Liver (tissue), 9 donors: ENCODE measurements around the gene PPP2R2D. TPM values are rescaled to one million over a fixed set of nuclear protein-coding genes. Genes with fewer than 3 reads are reported as not detected.

ENCODE experiments used
- DNase-seq: peaks from one replicate; pipeline ENCODE4 v3.0.0-alpha.2; 2017; ENCODE audit warnings: low spot score
- H3K27ac ChIP-seq, 2 donors: one replicate each; pipeline ENCODE4 v1.7.0; 2013; ENCODE audit warnings: inconsistent platforms in 2 of 2, low read length in 2 of 2, control low read depth in 1 of 2, low read depth in 1 of 2, mild to moderate bottlenecking in 1 of 2
- H3K27me3 ChIP-seq, 4 donors: one replicate each; pipeline versions ENCODE4 v1.6.1 to v1.7.0; 2013; ENCODE audit warnings: low read length in 3 of 4, inconsistent platforms in 1 of 4, mild to moderate bottlenecking in 1 of 4, moderate library complexity in 1 of 4; ENCODE audit not compliant: control insufficient read depth in 4 of 4, insufficient read depth in 4 of 4
- H3K36me3 ChIP-seq, 4 donors: one replicate each; pipeline versions ENCODE4 v1.6.1 to v1.7.0; 2013; ENCODE audit warnings: low read length in 3 of 4, mild to moderate bottlenecking in 3 of 4, low read depth in 1 of 4, moderate library complexity in 1 of 4; ENCODE audit not compliant: control insufficient read depth in 4 of 4, insufficient read depth in 3 of 4
- H3K4me1 ChIP-seq, 4 donors: one replicate each; pipeline versions ENCODE4 v1.6.1 to v1.7.0; 2013; ENCODE audit warnings: low read length in 3 of 4, mild to moderate bottlenecking in 3 of 4, moderate library complexity in 1 of 4; ENCODE audit not compliant: control insufficient read depth in 4 of 4, insufficient read depth in 4 of 4
- H3K4me3 ChIP-seq, 3 donors: one replicate each; pipeline versions ENCODE4 v1.6.1 to v1.7.0; 2013; ENCODE audit warnings: low read length in 3 of 3, control low read depth in 1 of 3, low read depth in 1 of 3, mild to moderate bottlenecking in 1 of 3
- H3K9ac ChIP-seq, 2 donors: one replicate each; pipeline ENCODE4 v1.7.0; 2013; ENCODE audit warnings: low read length in 2 of 2, mild to moderate bottlenecking in 2 of 2, moderate library complexity in 2 of 2, control low read depth in 1 of 2, low read depth in 1 of 2
- H3K9me3 ChIP-seq, 4 donors: one replicate each; pipeline versions ENCODE4 v1.6.1 to v1.7.0; 2013; ENCODE audit warnings: low read length in 3 of 4; ENCODE audit not compliant: control insufficient read depth in 4 of 4
- CTCF ChIP-seq: fragments of 150-350 bp; IDR thresholded peaks from 2 replicates; pipeline ENCODE4 v1.5.1; 2017; ENCODE audit warnings: improper control_type of control experiment, low read depth, low read length; ENCODE audit not compliant: missing input control
- EGR1 ChIP-seq, 2 donors: IDR thresholded peaks; 2 replicates each; pipeline ENCODE4 v1.6.1; 2016 to 2018; ENCODE audit warnings: antibody characterized with exemption in 2 of 2, low read depth in 2 of 2
- FOXA1 ChIP-seq: IDR thresholded peaks from 2 replicates; pipeline ENCODE4 v1.6.1; 2016; ENCODE audit warnings: antibody characterized with exemption
- FOXA2 ChIP-seq: IDR thresholded peaks from 2 replicates; pipeline ENCODE4 v1.6.1; 2016; ENCODE audit warnings: antibody characterized with exemption
- GABPA ChIP-seq, 2 donors: IDR thresholded peaks in 1 of 2; conservative IDR thresholded peaks in 1 of 2; 2 replicates each; pipeline ENCODE4 v1.6.1; 2016; ENCODE audit warnings: antibody characterized with exemption in 2 of 2, mild to moderate bottlenecking in 1 of 2, moderate library complexity in 1 of 2
- HNF4A ChIP-seq, 2 donors: conservative IDR thresholded peaks; 2 replicates each; pipeline ENCODE4 v1.6.1; 2016; ENCODE audit warnings: antibody characterized with exemption in 2 of 2, mild to moderate bottlenecking in 2 of 2
- NR2F2 ChIP-seq: IDR thresholded peaks from 2 replicates; pipeline ENCODE4 v1.6.1; 2016; ENCODE audit warnings: antibody characterized with exemption
- RAD21 ChIP-seq, 2 donors: IDR thresholded peaks; 2 replicates each; pipeline ENCODE4 v1.6.1; 2016; ENCODE audit warnings: antibody characterized with exemption in 2 of 2, mild to moderate bottlenecking in 2 of 2
- REST ChIP-seq: IDR thresholded peaks from 2 replicates; pipeline ENCODE4 v1.6.1; 2016; ENCODE audit warnings: antibody characterized with exemption, mild to moderate bottlenecking
- RXRA ChIP-seq, 2 donors: IDR thresholded peaks; 2 replicates each; pipeline ENCODE4 v1.6.1; 2017 to 2018; ENCODE audit warnings: antibody characterized with exemption in 2 of 2, mild to moderate bottlenecking in 1 of 2
- YY1 ChIP-seq: IDR thresholded peaks from 2 replicates; pipeline ENCODE4 v1.6.1; 2016; ENCODE audit warnings: antibody characterized with exemption, mild to moderate bottlenecking
- ZBTB33 ChIP-seq: IDR thresholded peaks from 2 replicates; pipeline ENCODE4 v1.6.1; 2016; ENCODE audit warnings: antibody characterized with exemption
- WGBS: extraction: QIAGEN DNeasy Blood & Tissue Kit; methylation state at CpG from one replicate; pipeline ENCODE4 v1.1.7; 2013; 5-methylcytosine and 5-hydroxymethylcytosine counted together
- polyA plus RNA-seq, 2 donors: library from polyadenylated mRNA; stranded (reverse) in 1 of 2; unstranded in 1 of 2; fragments of 200-250 nt in 1 of 2; fragments of >200 nt in 1 of 2; fragmentation: Nextera tagmentation in 1 of 2; extraction: Ambion mirVana in 1 of 2; gene quantifications; one replicate each; pipeline versions ENCODE4 v1.2.1 to v1.2.3, GENCODE V29; 2013 to 2015
- total RNA-seq, 2 donors: library from RNA; depleted of rRNA; stranded (reverse); fragments of >200 nt; gene quantifications; one replicate each; pipeline ENCODE4 v1.2.3, GENCODE V29; 2014
- TF ChIP-seq, protein P1 (sequence below): IDR thresholded peaks from 2 replicates; pipeline ENCODE4 v1.6.1; 2016; ENCODE audit warnings: antibody characterized with exemption
- donor health status: healthy.
- donor health status: healthy.
- donor health status: healthy.
- donor health status: healthy.
- donor health status: healthy.

PPP2R2D gene
- total and polyA plus RNA-seq, 4 donors: 5.9 to 20.5 (median 14.3) TPM

- Histone ChIP-seq H3K9ac (no peak overlapping the region), H3K36me3 (peaks cover 0 to 1% (median 0%) of the 10 kb centered on the region in 4 donors), H3K4me1 (peaks cover 6 to 38% (median 24%) of the 10 kb centered on the region in 4 donors), H3K27ac (peak overlapping the region in 1 of 2 donors; percentile 88), H3K4me3 (no peak overlapping the region), H3K27me3 (no peaks in the 10 kb centered on the region), H3K9me3 (no peaks in the 10 kb centered on the region)
- no peak for DNase-seq
- WGBS: 82% methylated on average over 6 of the region's 6 CpGs
- TF ChIP-seq REST (no peak), GABPA (IDR thresholded peaks at IDR 0.05 in 1 of 2, conservative IDR thresholded peaks at IDR 0.05 in 1 of 2) (no peak), FOXA2 (no peak), NR2F2 (no peak), YY1 (no peak), HNF4A (conservative IDR thresholded peaks at IDR 0.05) (no peak), ZBTB33 (no peak), RXRA (IDR thresholded peaks at IDR 0.05) (no peak), FOXA1 (no peak), EGR1 (IDR thresholded peaks at IDR 0.05; ENCODE audit: low read depth in 2 of 2) (no peak), CTCF (no peak)
- TF ChIP-seq, protein P1, sequence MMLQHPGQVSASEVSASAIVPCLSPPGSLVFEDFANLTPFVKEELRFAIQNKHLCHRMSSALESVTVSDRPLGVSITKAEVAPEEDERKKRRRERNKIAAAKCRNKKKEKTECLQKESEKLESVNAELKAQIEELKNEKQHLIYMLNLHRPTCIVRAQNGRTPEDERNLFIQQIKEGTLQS: no peak
Measured at GRCh38 chr10:131978851-131979250, 78.0 kb downstream of the PPP2R2D start.

- Histone ChIP-seq H3K36me3 (no peaks in the 10 kb centered on the region), H3K4me3 (peak overlapping the region in 1 of 3 donors; percentile 92), H3K27ac (peak overlapping the region; percentile 68 to 88), H3K9ac (no peak overlapping the region), H3K9me3 (no peaks in the 10 kb centered on the region), H3K27me3 (no peaks in the 10 kb centered on the region), H3K4me1 (peaks cover 6 to 38% (median 24%) of the 10 kb centered on the region in 4 donors)
- DNase-seq: no peak
- TF ChIP-seq RAD21 (IDR thresholded peaks at IDR 0.05): no peak
- TF ChIP-seq EGR1 (IDR thresholded peaks at IDR 0.05; ENCODE audit: low read depth in 2 of 2): no peak
- TF ChIP-seq, protein P1: no peak
- no peak for TF ChIP-seq RXRA (IDR thresholded peaks at IDR 0.05)
- no peak for TF ChIP-seq ZBTB33
- WGBS: 69% methylated on average over 7 of the region's 7 CpGs
Measured at GRCh38 chr10:131979336-131979735, 78.5 kb downstream of the PPP2R2D start.
